Skeletal muscle tissue (tissue), 4 donors: ENCODE results near the gene NOC3L. TPM values are rescaled to one million over a fixed set of nuclear protein-coding genes. Genes with fewer than 3 reads are reported as not detected.

Source experiments
- H3K27ac ChIP-seq: one replicate; pipeline ENCODE4 v1.7.0; 2013; ENCODE audit warnings: mild to moderate bottlenecking, low read depth, low read length, inconsistent platforms
- H3K27me3 ChIP-seq, 3 donors: one replicate each; pipeline ENCODE4 v1.7.0; 2013; ENCODE audit warnings: low read length in 3 of 3; ENCODE audit not compliant: control insufficient read depth in 3 of 3, insufficient read depth in 3 of 3
- H3K36me3 ChIP-seq, 3 donors: one replicate each; pipeline ENCODE4 v1.7.0; 2013; ENCODE audit warnings: low read length in 3 of 3; ENCODE audit not compliant: control insufficient read depth in 3 of 3, insufficient read depth in 3 of 3
- H3K4me1 ChIP-seq, 3 donors: one replicate each; pipeline ENCODE4 v1.7.0; 2013; ENCODE audit warnings: low read length in 3 of 3, mild to moderate bottlenecking in 3 of 3; ENCODE audit not compliant: control insufficient read depth in 3 of 3, insufficient read depth in 3 of 3
- H3K4me3 ChIP-seq, 3 donors: one replicate each; pipeline ENCODE4 v1.7.0; 2013; ENCODE audit warnings: low read length in 3 of 3
- H3K9ac ChIP-seq, 3 donors: one replicate each; pipeline ENCODE4 v1.7.0; 2013; ENCODE audit warnings: low read length in 3 of 3, mild to moderate bottlenecking in 3 of 3, moderate library complexity in 2 of 3, low read depth in 1 of 3
- H3K9me3 ChIP-seq, 3 donors: one replicate each; pipeline ENCODE4 v1.7.0; 2013; ENCODE audit warnings: low read length in 3 of 3; ENCODE audit not compliant: control insufficient read depth in 3 of 3
- total RNA-seq: library from RNA; depleted of rRNA; stranded (reverse); fragments of >200 nt; gene quantifications from one replicate; pipeline ENCODE4 v1.2.3, GENCODE V29; 2014
- donor health status: Osteomylitis.

NOC3L gene
- total RNA-seq, 1 donor from 2014 or later = 13.6 TPM

DNA sequence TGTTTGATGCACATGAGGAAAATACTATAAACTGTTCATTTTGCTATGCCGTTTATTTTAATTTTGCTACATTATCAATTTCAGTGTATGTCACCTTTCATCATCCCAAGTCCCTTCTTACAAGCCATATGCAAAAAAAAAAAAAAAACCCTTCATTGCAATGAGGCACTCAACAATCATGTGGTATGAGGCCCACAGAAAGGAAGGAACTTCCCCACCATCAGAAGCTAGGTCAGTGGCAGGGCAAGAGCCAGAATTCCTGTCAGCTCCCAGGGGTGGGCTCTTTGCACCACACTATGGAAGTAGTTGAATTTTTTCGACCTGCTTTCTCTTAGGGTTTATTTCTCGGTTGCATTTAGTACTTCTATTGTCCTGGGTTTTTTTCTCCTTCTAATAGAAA is 75.4 kb downstream of the NOC3L start:
- peaks cover 0 to 11% (median 3%) of the 10 kb centered on the region in 3 donors for H3K36me3 ChIP-seq
- H3K27ac ChIP-seq = no peak overlapping the region
- H3K4me3 ChIP-seq = no peak overlapping the region

DNA sequence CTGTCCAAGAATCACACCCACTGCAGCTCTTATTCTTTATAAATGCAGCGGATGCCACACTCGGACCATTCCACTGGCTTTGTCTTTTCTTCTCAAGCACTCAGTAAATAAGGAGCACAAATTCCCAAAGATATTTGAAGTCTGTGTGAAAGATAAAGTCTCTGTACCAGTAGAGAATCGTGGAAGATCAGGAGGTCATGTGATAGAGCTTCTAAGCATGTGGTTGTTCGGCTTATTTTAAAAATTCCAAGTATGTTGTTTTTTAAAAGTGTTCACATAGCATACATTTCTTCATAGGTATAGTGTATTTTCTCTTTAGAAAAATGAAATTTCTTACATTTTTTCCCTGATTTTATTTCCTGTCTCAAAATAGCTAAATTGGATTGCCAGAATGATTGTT is 75.8 kb downstream of the NOC3L start:
- no peak overlapping the region for H3K9ac ChIP-seq

More for the DNA sequence above, 75.4 kb downstream of the NOC3L start:
- H3K4me1 ChIP-seq = peaks cover 0 to 6% (median 0%) of the 10 kb centered on the region in 3 donors
- no peak overlapping the region for H3K9ac ChIP-seq
- no peaks in the 10 kb centered on the region for H3K9me3 ChIP-seq
- no peaks in the 10 kb centered on the region for H3K27me3 ChIP-seq

DNA sequence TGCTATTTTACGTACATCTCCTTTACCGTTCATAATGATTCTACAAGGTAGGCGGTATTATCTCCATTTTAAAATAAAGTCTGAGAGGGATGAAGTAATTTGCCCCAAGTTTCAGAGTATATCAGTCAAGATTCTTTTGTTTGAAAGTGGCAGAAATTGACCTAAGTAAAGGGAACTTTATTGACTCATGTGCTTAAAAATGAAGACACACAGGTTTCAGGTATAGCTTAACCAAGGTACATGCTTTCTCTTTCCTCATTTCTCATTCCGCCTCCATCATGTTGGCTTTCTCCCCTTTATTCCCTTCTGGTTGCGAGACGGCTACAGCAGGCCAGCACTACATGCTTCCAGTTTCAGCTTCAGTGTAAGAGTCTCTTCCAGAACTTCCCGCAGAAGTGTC is 77.5 kb downstream of the NOC3L start:
- H3K4me3 ChIP-seq = no peak overlapping the region
- peaks cover 0 to 11% (median 3%) of the 10 kb centered on the region in 3 donors for H3K36me3 ChIP-seq
- H3K27me3 ChIP-seq = no peaks in the 10 kb centered on the region
- H3K9me3 ChIP-seq = no peaks in the 10 kb centered on the region
- no peak overlapping the region for H3K27ac ChIP-seq
- peaks cover 0 to 6% (median 0%) of the 10 kb centered on the region in 3 donors for H3K4me1 ChIP-seq
- no peak overlapping the region for H3K9ac ChIP-seq

More for the DNA sequence above, 75.8 kb downstream of the NOC3L start:
- H3K9me3 ChIP-seq = no peaks in the 10 kb centered on the region
- H3K4me3 ChIP-seq = no peak overlapping the region
- no peak overlapping the region for H3K27ac ChIP-seq
- H3K27me3 ChIP-seq = no peaks in the 10 kb centered on the region
- H3K4me1 ChIP-seq = peaks cover 0 to 6% (median 0%) of the 10 kb centered on the region in 3 donors
- H3K36me3 ChIP-seq = peaks cover 0 to 11% (median 3%) of the 10 kb centered on the region in 3 donors

Other genes starting within 250 kb of the NOC3L start
- 17.7 TPM for gene TBC1D12, start 39.6 kb upstream of the NOC3L start, total RNA-seq
- 14.6 TPM for gene HELLS, start 182.8 kb upstream of the NOC3L start, total RNA-seq